WTC11 (cell line): Measurements from ENCODE around the gene KMT2A.
A peak's percentile ranks its signal among the peaks of the same experiment; 100 is the strongest.

Source experiments
- CREB1 ChIP-seq: sonication (generic); formaldehyde crosslinking; IDR thresholded peaks from 2 replicates; pipeline ENCODE4 v1.8.0; 2023; ENCODE audit warnings: mild to moderate bottlenecking, missing genetic modification reagents
- JUN ChIP-seq: sonication (generic); formaldehyde crosslinking; IDR thresholded peaks from 2 replicates; pipeline ENCODE4 v1.8.0; 2023; ENCODE audit warnings: mild to moderate bottlenecking, missing genetic modification reagents
- NFYB ChIP-seq: sonication (generic); formaldehyde crosslinking; conservative IDR thresholded peaks from 2 replicates; pipeline ENCODE4 v1.8.0; 2022; ENCODE audit warnings: low read depth, missing genetic modification reagents
- NR3C1 ChIP-seq: sonication (generic); formaldehyde crosslinking; conservative IDR thresholded peaks from 2 replicates; pipeline ENCODE4 v1.8.1; 2023; ENCODE audit warnings: low read depth, mild to moderate bottlenecking, missing genetic modification reagents
- ZNF121 ChIP-seq: sonication (generic); formaldehyde crosslinking; IDR thresholded peaks from 2 replicates; pipeline ENCODE4 v1.8.0; 2023; ENCODE audit warnings: missing genetic modification reagents
- TF ChIP-seq, protein P1 (sequence below): fragments of 200-600 bp; IDR thresholded peaks from 2 replicates; pipeline ENCODE4 v1.8.0; 2022; ENCODE audit warnings: antibody characterized with exemption
- TF ChIP-seq, protein P2 (sequence below): sonication (generic); formaldehyde crosslinking; IDR thresholded peaks from 2 replicates; pipeline ENCODE4 v1.8.0; 2023; ENCODE audit warnings: missing genetic modification reagents
- TF ChIP-seq, protein P3 (sequence below): sonication (generic); formaldehyde crosslinking; conservative IDR thresholded peaks from 2 replicates; pipeline ENCODE4 v1.8.1; 2022; ENCODE audit warnings: mild to moderate bottlenecking, missing genetic modification reagents
- TF ChIP-seq, protein P4 (sequence below): sonication (generic); formaldehyde crosslinking; IDR thresholded peaks from 2 replicates; pipeline ENCODE4 v1.8.1; 2023; ENCODE audit warnings: mild to moderate bottlenecking, missing genetic modification reagents
- TF ChIP-seq, protein P5 (sequence below): sonication (generic); formaldehyde crosslinking; IDR thresholded peaks from 2 replicates; pipeline ENCODE4 v1.8.1; 2023; ENCODE audit warnings: mild to moderate bottlenecking, missing genetic modification reagents, borderline replicate concordance
- TF ChIP-seq, protein P6 (sequence below): sonication (generic); formaldehyde crosslinking; IDR thresholded peaks from 2 replicates; pipeline ENCODE4 v1.8.1; 2022; ENCODE audit warnings: mild to moderate bottlenecking, moderate library complexity, missing genetic modification reagents
- TF ChIP-seq, protein P7 (sequence below): sonication (generic); formaldehyde crosslinking; IDR thresholded peaks from 2 replicates; pipeline ENCODE4 v1.8.1; 2023; ENCODE audit warnings: mild to moderate bottlenecking, moderate library complexity, missing genetic modification reagents
- TF ChIP-seq, protein P8 (sequence below): sonication (generic); formaldehyde crosslinking; IDR thresholded peaks from 2 replicates; pipeline ENCODE4 v1.8.1; 2022; ENCODE audit warnings: low read depth, mild to moderate bottlenecking, moderate library complexity, missing genetic modification reagents, borderline replicate concordance

DNA sequence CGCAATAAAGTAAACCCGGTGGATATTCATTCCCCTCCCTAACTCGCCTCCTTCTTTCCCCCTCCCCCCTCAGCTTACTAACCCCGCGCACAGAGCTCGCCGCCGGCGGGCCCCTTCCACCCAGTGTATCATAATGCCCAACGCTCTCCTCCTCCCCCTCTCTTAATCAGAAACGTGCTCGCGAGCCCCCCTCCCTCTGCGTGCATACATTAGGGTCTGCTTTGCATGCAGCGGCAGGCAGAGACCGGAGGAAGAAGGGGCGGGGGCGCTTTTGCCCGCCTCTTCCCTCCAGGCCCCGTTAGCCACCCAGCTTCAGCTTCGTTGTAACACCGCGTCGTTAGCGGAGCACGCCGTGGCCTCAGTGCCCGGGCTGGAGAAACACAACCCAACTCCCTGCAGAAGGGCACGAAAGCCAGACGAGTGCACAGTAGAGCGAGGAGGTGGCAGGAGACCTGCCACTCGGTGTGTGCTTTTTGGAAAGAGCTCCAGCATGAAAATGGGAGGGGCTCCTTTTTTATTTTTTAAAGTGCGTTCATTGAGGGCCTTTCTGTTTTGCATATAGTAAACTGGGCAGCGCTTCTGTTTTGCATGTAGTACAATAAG, 901 bp upstream of the KMT2A start:
- TF ChIP-seq CREB1 (CRISPR knock-in tag) (no peak), JUN (CRISPR knock-in tag) (no peak), NR3C1 (CRISPR knock-in tag) (no peak), ZNF121 (CRISPR knock-in tag) (no peak), NFYB (CRISPR knock-in tag) (no peak)
- TF ChIP-seq, protein P1, sequence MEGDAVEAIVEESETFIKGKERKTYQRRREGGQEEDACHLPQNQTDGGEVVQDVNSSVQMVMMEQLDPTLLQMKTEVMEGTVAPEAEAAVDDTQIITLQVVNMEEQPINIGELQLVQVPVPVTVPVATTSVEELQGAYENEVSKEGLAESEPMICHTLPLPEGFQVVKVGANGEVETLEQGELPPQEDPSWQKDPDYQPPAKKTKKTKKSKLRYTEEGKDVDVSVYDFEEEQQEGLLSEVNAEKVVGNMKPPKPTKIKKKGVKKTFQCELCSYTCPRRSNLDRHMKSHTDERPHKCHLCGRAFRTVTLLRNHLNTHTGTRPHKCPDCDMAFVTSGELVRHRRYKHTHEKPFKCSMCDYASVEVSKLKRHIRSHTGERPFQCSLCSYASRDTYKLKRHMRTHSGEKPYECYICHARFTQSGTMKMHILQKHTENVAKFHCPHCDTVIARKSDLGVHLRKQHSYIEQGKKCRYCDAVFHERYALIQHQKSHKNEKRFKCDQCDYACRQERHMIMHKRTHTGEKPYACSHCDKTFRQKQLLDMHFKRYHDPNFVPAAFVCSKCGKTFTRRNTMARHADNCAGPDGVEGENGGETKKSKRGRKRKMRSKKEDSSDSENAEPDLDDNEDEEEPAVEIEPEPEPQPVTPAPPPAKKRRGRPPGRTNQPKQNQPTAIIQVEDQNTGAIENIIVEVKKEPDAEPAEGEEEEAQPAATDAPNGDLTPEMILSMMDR = no peak
- TF ChIP-seq, protein P2, sequence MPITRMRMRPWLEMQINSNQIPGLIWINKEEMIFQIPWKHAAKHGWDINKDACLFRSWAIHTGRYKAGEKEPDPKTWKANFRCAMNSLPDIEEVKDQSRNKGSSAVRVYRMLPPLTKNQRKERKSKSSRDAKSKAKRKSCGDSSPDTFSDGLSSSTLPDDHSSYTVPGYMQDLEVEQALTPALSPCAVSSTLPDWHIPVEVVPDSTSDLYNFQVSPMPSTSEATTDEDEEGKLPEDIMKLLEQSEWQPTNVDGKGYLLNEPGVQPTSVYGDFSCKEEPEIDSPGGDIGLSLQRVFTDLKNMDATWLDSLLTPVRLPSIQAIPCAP (CRISPR knock-in tag) = no peak
- TF ChIP-seq, protein P3, sequence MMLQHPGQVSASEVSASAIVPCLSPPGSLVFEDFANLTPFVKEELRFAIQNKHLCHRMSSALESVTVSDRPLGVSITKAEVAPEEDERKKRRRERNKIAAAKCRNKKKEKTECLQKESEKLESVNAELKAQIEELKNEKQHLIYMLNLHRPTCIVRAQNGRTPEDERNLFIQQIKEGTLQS = no peak
- TF ChIP-seq, protein P4, sequence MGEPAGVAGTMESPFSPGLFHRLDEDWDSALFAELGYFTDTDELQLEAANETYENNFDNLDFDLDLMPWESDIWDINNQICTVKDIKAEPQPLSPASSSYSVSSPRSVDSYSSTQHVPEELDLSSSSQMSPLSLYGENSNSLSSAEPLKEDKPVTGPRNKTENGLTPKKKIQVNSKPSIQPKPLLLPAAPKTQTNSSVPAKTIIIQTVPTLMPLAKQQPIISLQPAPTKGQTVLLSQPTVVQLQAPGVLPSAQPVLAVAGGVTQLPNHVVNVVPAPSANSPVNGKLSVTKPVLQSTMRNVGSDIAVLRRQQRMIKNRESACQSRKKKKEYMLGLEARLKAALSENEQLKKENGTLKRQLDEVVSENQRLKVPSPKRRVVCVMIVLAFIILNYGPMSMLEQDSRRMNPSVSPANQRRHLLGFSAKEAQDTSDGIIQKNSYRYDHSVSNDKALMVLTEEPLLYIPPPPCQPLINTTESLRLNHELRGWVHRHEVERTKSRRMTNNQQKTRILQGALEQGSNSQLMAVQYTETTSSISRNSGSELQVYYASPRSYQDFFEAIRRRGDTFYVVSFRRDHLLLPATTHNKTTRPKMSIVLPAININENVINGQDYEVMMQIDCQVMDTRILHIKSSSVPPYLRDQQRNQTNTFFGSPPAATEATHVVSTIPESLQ (CRISPR knock-in tag) = no peak
- TF ChIP-seq, protein P5, sequence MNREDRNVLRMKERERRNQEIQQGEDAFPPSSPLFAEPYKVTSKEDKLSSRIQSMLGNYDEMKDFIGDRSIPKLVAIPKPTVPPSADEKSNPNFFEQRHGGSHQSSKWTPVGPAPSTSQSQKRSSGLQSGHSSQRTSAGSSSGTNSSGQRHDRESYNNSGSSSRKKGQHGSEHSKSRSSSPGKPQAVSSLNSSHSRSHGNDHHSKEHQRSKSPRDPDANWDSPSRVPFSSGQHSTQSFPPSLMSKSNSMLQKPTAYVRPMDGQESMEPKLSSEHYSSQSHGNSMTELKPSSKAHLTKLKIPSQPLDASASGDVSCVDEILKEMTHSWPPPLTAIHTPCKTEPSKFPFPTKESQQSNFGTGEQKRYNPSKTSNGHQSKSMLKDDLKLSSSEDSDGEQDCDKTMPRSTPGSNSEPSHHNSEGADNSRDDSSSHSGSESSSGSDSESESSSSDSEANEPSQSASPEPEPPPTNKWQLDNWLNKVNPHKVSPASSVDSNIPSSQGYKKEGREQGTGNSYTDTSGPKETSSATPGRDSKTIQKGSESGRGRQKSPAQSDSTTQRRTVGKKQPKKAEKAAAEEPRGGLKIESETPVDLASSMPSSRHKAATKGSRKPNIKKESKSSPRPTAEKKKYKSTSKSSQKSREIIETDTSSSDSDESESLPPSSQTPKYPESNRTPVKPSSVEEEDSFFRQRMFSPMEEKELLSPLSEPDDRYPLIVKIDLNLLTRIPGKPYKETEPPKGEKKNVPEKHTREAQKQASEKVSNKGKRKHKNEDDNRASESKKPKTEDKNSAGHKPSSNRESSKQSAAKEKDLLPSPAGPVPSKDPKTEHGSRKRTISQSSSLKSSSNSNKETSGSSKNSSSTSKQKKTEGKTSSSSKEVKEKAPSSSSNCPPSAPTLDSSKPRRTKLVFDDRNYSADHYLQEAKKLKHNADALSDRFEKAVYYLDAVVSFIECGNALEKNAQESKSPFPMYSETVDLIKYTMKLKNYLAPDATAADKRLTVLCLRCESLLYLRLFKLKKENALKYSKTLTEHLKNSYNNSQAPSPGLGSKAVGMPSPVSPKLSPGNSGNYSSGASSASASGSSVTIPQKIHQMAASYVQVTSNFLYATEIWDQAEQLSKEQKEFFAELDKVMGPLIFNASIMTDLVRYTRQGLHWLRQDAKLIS (CRISPR knock-in tag) = no peak
- TF ChIP-seq, protein P6, sequence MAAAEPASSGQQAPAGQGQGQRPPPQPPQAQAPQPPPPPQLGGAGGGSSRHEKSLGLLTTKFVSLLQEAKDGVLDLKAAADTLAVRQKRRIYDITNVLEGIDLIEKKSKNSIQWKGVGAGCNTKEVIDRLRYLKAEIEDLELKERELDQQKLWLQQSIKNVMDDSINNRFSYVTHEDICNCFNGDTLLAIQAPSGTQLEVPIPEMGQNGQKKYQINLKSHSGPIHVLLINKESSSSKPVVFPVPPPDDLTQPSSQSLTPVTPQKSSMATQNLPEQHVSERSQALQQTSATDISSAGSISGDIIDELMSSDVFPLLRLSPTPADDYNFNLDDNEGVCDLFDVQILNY (CRISPR knock-in tag) = no peak
- TF ChIP-seq, protein P7, sequence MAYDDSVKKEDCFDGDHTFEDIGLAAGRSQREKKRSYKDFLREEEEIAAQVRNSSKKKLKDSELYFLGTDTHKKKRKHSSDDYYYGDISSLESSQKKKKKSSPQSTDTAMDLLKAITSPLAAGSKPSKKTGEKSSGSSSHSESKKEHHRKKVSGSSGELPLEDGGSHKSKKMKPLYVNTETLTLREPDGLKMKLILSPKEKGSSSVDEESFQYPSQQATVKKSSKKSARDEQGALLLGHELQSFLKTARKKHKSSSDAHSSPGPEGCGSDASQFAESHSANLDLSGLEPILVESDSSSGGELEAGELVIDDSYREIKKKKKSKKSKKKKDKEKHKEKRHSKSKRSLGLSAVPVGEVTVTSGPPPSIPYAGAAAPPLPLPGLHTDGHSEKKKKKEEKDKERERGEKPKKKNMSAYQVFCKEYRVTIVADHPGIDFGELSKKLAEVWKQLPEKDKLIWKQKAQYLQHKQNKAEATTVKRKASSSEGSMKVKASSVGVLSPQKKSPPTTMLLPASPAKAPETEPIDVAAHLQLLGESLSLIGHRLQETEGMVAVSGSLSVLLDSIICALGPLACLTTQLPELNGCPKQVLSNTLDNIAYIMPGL (CRISPR knock-in tag) = 0 out of 2 replicates have a peak, but pooled peaks have one; percentile 14
- TF ChIP-seq, protein P8, sequence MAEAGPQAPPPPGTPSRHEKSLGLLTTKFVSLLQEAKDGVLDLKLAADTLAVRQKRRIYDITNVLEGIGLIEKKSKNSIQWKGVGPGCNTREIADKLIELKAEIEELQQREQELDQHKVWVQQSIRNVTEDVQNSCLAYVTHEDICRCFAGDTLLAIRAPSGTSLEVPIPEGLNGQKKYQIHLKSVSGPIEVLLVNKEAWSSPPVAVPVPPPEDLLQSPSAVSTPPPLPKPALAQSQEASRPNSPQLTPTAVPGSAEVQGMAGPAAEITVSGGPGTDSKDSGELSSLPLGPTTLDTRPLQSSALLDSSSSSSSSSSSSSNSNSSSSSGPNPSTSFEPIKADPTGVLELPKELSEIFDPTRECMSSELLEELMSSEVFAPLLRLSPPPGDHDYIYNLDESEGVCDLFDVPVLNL (CRISPR knock-in tag) = no peak
